HL-60 (cell line): ENCODE results near the gene RNASEH2A.
A peak's percentile ranks its signal among the peaks of the same experiment; 100 is the strongest.

Source experiments
- CTCF ChIP-seq: IDR thresholded peaks from one replicate; pipeline ENCODE4 v1.5.1; 2011; ENCODE audit warnings: low read length, control low read depth, inconsistent platforms; ENCODE audit not compliant: insufficient read depth
- REST ChIP-seq: IDR thresholded peaks from 2 replicates; pipeline ENCODE4 v1.6.1; 2012; ENCODE audit warnings: low read depth; ENCODE audit not compliant: insufficient replicate concordance

GRCh38 chr19:12796146-12797071 lies 10.0 kb upstream of the RNASEH2A start:
- TF ChIP-seq CTCF (peak; percentile 95), REST (no peak)
